ENCODE data around the gene MBP. TPM values are rescaled to one million over a fixed set of nuclear protein-coding genes. Genes with fewer than 3 reads are reported as not detected.

Gene MBP
- total and polyA plus RNA-seq, 2 of the 13 experiments (the other 11 are each of a cell fraction or from before 2014, with no cell fraction given) = 5.0 to 8.5 TPM

DNA sequence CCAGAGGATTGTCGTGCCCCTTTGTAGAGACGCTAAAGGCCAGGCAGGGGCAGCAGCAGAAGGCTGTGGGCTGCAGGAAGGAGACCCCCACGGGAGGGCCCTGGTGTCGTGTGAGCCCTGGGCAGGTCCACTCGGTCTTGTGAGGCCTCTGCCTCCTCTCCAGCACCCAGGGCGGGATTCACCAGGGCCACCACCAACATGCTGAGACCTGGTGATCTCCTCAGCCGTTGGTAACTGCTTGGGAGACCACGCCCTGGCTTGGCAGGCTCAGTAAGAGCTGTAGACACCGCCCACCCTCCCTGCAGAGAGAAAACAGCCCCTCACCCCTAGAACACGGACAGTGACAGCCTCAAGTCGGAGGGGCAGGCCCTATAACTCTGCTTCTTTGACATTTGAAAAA, 21.1 kb downstream of the MBP start:
- DNase-seq (ENCODE audit: low spot score) (no peak), FAIRE-seq (no peak), ATAC-seq (no peak)
- intact Hi-C loops (cut with micrococcal nuclease; ENCODE audit: unreplicated experiment) (no loop called here), in situ Hi-C loops (cut with HindIII; ENCODE audit: extremely low pct_ligation_motif_present, low pct_unique_long_range_greater_than_20kb) (no loop called here)
- no peak overlapping the region for H3K27ac ChIP-seq (ENCODE audit: extremely low read length, insufficient read depth, low read length)
- H4K20me1 ChIP-seq (ENCODE audit: insufficient read depth, low read length) = no peaks in the 10 kb centered on the region
- H3K4me3 ChIP-seq (replicated peaks in 1 of 3; ENCODE audit: insufficient read depth in 1 of 3, low read depth in 2 of 3, low read length in 3 of 3) = no peak overlapping the region
- H2AFZ ChIP-seq (ENCODE audit: low read length) = no peak overlapping the region
- no peaks in the 10 kb centered on the region for H3K79me2 ChIP-seq (ENCODE audit: insufficient read depth, low read length)
- no peak overlapping the region for H3K4me2 ChIP-seq (ENCODE audit: low read depth, low read length)
- no peak overlapping the region for H3K9ac ChIP-seq (ENCODE audit: insufficient read depth, low read depth, low read length)
- no peaks in the 10 kb centered on the region for H3K36me3 ChIP-seq (replicated peaks in 1 of 2; ENCODE audit: control insufficient read depth in 1 of 2, insufficient read depth in 2 of 2, low read length in 2 of 2)
- no peak for TF ChIP-seq ONECUT2 (CRISPR knock-in tag; IDR thresholded peaks at IDR 0.05)
- TF ChIP-seq SP2 (CRISPR knock-in tag; IDR thresholded peaks at IDR 0.05) = no peak
- no peak for TF ChIP-seq SMAD3 (CRISPR knock-in tag; IDR thresholded peaks at IDR 0.05)
- no peak for TF ChIP-seq SRSF9 (IDR thresholded peaks at IDR 0.05; ENCODE audit: borderline replicate concordance, insufficient read depth, low read depth, low read length, poor library complexity, severe bottlenecking)
- TF ChIP-seq, protein P1, sequence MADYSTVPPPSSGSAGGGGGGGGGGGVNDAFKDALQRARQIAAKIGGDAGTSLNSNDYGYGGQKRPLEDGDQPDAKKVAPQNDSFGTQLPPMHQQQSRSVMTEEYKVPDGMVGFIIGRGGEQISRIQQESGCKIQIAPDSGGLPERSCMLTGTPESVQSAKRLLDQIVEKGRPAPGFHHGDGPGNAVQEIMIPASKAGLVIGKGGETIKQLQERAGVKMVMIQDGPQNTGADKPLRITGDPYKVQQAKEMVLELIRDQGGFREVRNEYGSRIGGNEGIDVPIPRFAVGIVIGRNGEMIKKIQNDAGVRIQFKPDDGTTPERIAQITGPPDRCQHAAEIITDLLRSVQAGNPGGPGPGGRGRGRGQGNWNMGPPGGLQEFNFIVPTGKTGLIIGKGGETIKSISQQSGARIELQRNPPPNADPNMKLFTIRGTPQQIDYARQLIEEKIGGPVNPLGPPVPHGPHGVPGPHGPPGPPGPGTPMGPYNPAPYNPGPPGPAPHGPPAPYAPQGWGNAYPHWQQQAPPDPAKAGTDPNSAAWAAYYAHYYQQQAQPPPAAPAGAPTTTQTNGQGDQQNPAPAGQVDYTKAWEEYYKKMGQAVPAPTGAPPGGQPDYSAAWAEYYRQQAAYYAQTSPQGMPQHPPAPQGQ (CRISPR knock-in tag; IDR thresholded peaks at IDR 0.05; ENCODE audit: borderline replicate concordance) = no peak
- no peak for TF ChIP-seq ZNF761 (CRISPR knock-in tag; conservative IDR thresholded peaks at IDR 0.05)
- TF ChIP-seq, protein P2, sequence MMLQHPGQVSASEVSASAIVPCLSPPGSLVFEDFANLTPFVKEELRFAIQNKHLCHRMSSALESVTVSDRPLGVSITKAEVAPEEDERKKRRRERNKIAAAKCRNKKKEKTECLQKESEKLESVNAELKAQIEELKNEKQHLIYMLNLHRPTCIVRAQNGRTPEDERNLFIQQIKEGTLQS (CRISPR knock-in tag; IDR thresholded peaks at IDR 0.05) = no peak
- 98% methylated on average over 6 of the region's 11 CpGs for WGBS (ENCODE audit: low lambda C conversion rate)
- ChIA-PET POLR2A (no interaction called here), CTCF (ENCODE audit: low intra/inter-chr PET ratio, low total read pairs) (no interaction called here)
- H3K27me3 ChIP-seq (ENCODE audit: control insufficient read depth in 1 of 2, insufficient read depth in 2 of 2, low read length in 2 of 2) = no peaks in the 10 kb centered on the region
- no peaks in the 10 kb centered on the region for H3K9me3 ChIP-seq (ENCODE audit: low read length)
- peaks cover 44% of the 10 kb centered on the region for H3K4me1 ChIP-seq (ENCODE audit: insufficient read depth, low read length)
- BruUV-seq (replicated peaks) = no TSS peak

DNA sequence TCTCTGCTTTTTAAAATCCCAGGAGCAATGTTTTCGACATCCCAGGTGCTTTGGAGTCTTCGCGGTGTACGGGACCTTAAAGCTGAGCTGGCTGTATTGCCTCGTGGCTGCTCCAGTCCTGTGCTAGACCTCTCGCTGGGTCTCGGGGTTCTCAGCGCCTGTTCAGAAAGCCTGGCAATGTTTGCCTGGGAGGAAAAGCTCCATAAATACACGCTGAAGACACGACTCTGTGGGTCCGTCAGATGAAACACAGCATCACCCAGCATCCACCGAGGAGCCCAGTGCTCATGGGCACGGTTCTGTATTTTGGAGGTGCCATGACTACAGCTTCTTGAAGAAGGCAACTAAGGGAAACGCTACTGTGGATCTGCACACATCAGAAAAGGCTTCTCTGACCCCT, 21.6 kb downstream of the MBP start:
- no peaks in the 10 kb centered on the region for H3K36me3 ChIP-seq (replicated peaks in 1 of 2; ENCODE audit: control insufficient read depth in 1 of 2, insufficient read depth in 2 of 2, low read length in 2 of 2)
- H3K27ac ChIP-seq (ENCODE audit: extremely low read length, insufficient read depth, low read length) = no peak overlapping the region
- POLR2A ChIA-PET = no interaction called here
- WGBS (ENCODE audit: low lambda C conversion rate) = 96% methylated on average over 14 of the region's 14 CpGs
- H3K79me2 ChIP-seq (ENCODE audit: insufficient read depth, low read length) = no peaks in the 10 kb centered on the region
- no peaks in the 10 kb centered on the region for H3K9me3 ChIP-seq (ENCODE audit: low read length)
- CTCF ChIA-PET (ENCODE audit: low intra/inter-chr PET ratio, low total read pairs) = no interaction called here
- no peaks in the 10 kb centered on the region for H4K20me1 ChIP-seq (ENCODE audit: insufficient read depth, low read length)
- no peak for FAIRE-seq
- H3K4me1 ChIP-seq (ENCODE audit: insufficient read depth, low read length) = peaks cover 39% of the 10 kb centered on the region
- in situ Hi-C loops (cut with HindIII; ENCODE audit: extremely low pct_ligation_motif_present, low pct_unique_long_range_greater_than_20kb) = no loop called here
- H3K4me3 ChIP-seq (replicated peaks in 1 of 3; ENCODE audit: insufficient read depth in 1 of 3, low read depth in 2 of 3, low read length in 3 of 3) = no peak overlapping the region
- ATAC-seq = no peak
- DNase-seq (ENCODE audit: low spot score) = no peak
- TF ChIP-seq, protein P3, sequence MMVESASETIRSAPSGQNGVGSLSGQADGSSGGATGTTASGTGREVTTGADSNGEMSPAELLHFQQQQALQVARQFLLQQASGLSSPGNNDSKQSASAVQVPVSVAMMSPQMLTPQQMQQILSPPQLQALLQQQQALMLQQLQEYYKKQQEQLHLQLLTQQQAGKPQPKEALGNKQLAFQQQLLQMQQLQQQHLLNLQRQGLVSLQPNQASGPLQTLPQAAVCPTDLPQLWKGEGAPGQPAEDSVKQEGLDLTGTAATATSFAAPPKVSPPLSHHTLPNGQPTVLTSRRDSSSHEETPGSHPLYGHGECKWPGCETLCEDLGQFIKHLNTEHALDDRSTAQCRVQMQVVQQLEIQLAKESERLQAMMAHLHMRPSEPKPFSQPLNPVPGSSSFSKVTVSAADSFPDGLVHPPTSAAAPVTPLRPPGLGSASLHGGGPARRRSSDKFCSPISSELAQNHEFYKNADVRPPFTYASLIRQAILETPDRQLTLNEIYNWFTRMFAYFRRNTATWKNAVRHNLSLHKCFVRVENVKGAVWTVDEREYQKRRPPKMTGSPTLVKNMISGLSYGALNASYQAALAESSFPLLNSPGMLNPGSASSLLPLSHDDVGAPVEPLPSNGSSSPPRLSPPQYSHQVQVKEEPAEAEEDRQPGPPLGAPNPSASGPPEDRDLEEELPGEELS (CRISPR knock-in tag; IDR thresholded peaks at IDR 0.05) = no peak
- no peak for TF ChIP-seq TEAD2 (CRISPR knock-in tag; IDR thresholded peaks at IDR 0.05)
- no peak for TF ChIP-seq ZNF713 (CRISPR knock-in tag; IDR thresholded peaks at IDR 0.05)
- TF ChIP-seq MAFK (conservative IDR thresholded peaks at IDR 0.05 in 1 of 2, IDR thresholded peaks at IDR 0.05 in 1 of 2; ENCODE audit: low read length in 2 of 2) = no peak
- TF ChIP-seq ELF3 (CRISPR knock-in tag; IDR thresholded peaks at IDR 0.05) = no peak
- no peak for TF ChIP-seq SUZ12 (IDR thresholded peaks at IDR 0.05; ENCODE audit: low read depth, low read length)
- TF ChIP-seq KDM6A (CRISPR knock-in tag; IDR thresholded peaks at IDR 0.05; ENCODE audit: low read depth) = no peak
- TF ChIP-seq, protein P4, sequence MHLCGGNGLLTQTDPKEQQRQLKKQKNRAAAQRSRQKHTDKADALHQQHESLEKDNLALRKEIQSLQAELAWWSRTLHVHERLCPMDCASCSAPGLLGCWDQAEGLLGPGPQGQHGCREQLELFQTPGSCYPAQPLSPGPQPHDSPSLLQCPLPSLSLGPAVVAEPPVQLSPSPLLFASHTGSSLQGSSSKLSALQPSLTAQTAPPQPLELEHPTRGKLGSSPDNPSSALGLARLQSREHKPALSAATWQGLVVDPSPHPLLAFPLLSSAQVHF (CRISPR knock-in tag; IDR thresholded peaks at IDR 0.05) = no peak
- no peak for TF ChIP-seq ZNF83 (CRISPR knock-in tag; IDR thresholded peaks at IDR 0.05; ENCODE audit: borderline replicate concordance)
- H3K4me2 ChIP-seq (ENCODE audit: low read depth, low read length) = no peak overlapping the region
- no peak overlapping the region for H2AFZ ChIP-seq (ENCODE audit: low read length)
- no TSS peak for BruUV-seq (replicated peaks)
- intact Hi-C loops (cut with micrococcal nuclease; ENCODE audit: unreplicated experiment) = no loop called here
- H3K9ac ChIP-seq (ENCODE audit: insufficient read depth, low read depth, low read length) = no peak overlapping the region
- no peaks in the 10 kb centered on the region for H3K27me3 ChIP-seq (ENCODE audit: control insufficient read depth in 1 of 2, insufficient read depth in 2 of 2, low read length in 2 of 2)

All from HepG2 (cell line).